Stomach (tissue), 4 donors: Measurements from ENCODE around the gene HLA-DQB1.
"Not testable (repeated sequence)": the region's sequence is repeated elsewhere in the genome, so short reads cannot be mapped to it uniquely, and the experiment has no call there.

ENCODE experiments used
- CTCF ChIP-seq, 7 experiments: fragments of 450-650 bp in 4 of 7; fragments of 200-600 bp in 3 of 7; sonication (generic) in 3 of 7; IDR thresholded peaks; one replicate each; pipeline ENCODE4 v1.5.1; 2016 to 2019; ENCODE audit warnings: antibody characterized with exemption in 7 of 7, control low read depth in 2 of 7, mild to moderate bottlenecking in 1 of 7
- EP300 ChIP-seq: sonication (generic); formaldehyde crosslinking; IDR thresholded peaks from one replicate; pipeline ENCODE4 v1.6.1; 2017; ENCODE audit warnings: antibody characterized with exemption
- POLR2A ChIP-seq, 4 donors: fragments of 450-650 bp; IDR thresholded peaks; one replicate each; pipeline ENCODE4 v1.6.1; 2016; ENCODE audit warnings: antibody characterized with exemption in 4 of 4, control low read depth in 2 of 4, mild to moderate bottlenecking in 1 of 4, moderate library complexity in 1 of 4
- POLR2AphosphoS5 ChIP-seq, 3 donors: sonication (generic); formaldehyde crosslinking; IDR thresholded peaks; one replicate each; pipeline ENCODE4 v1.6.1; 2016; ENCODE audit warnings: antibody characterized with exemption in 3 of 3

GRCh38 chr6:32657819-32658218 lies 8.6 kb downstream of the HLA-DQB1 start:
- TF ChIP-seq CTCF (IDR thresholded peaks at IDR 0.05); EP300; POLR2A (IDR thresholded peaks at IDR 0.05); POLR2AphosphoS5 (IDR thresholded peaks at IDR 0.05): not testable (repeated sequence)
